Measurements from ENCODE around the gene MRPL52. TPM values are rescaled to one million over a fixed set of nuclear protein-coding genes. Genes with fewer than 3 reads are reported as not detected.

The MRPL52 gene
- total RNA-seq, 5 donors from 2014 or later (not counting 1 experiment from before 2014, with no cell fraction given): 36.5 to 70.1 (median 62.2) TPM

DNA sequence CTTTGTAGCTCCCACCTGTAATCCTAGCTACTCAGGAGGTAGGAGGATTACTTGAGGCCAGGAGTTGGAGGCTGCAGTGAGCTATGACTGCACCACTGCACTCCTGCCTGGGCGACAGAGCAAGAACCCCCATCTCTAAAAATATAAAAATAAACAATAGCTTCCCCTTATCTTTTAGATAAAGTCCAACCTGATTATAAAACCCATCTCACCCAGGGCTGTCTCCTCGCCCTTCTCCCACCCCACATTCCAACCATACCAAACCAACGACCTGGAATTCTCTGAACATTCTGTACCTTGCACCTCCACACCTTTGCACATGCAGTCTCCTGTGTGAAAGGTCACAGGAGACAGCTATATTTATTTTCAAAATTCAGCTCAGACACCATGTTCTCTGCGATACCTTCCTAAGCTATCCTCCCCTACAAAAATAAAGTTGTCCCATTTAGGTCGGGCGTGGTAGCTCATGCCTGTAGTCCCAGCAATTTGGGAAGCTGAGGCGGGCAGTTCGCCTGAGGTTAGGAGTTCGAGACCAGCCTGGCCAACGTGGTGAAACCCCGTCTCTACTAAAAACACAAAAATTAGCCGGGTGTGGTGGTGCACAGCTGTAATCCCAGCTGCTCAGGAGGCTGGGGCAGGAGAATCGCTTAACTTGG is 22.1 kb upstream of the MRPL52 start:
- no peaks in the 10 kb centered on the region for H3K9me3 Mint-ChIP-seq
- peaks cover 0 to 4% (median 0%) of the 10 kb centered on the region in 3 donors for H3K4me1 Mint-ChIP-seq
- no peaks in the 10 kb centered on the region for H3K36me3 Mint-ChIP-seq
- no peak overlapping the region for H3K4me3 ChIP-seq (ENCODE audit: control insufficient read depth in 1 of 2, extremely low read depth in 1 of 2, low read length in 1 of 2)
- H3K36me3 ChIP-seq (ENCODE audit: control insufficient read depth in 2 of 2, extremely low read depth in 1 of 2, insufficient read depth in 1 of 2, low read length in 1 of 2): no peaks in the 10 kb centered on the region
- H3K27ac Mint-ChIP-seq: no peak overlapping the region
- H3K4me1 ChIP-seq (ENCODE audit: control insufficient read depth in 1 of 2, extremely low read depth in 1 of 2, insufficient read depth in 2 of 2, low read length in 2 of 2): no peaks in the 10 kb centered on the region
- no peak overlapping the region for H3K27ac ChIP-seq (ENCODE audit: low read length)
- H3K4me3 Mint-ChIP-seq: no peak overlapping the region
- peaks cover 2 to 5% of the 10 kb centered on the region in 2 donors for H3K27me3 Mint-ChIP-seq
- POLR2A ChIA-PET: no interaction called here
- ATAC-seq (replicated peaks in 1 of 4) (no peak), DNase-seq (no peak)
- H3K9me3 ChIP-seq: no peaks in the 10 kb centered on the region
- WGBS (ENCODE audit: insufficient coverage): 75% methylated on average over 2 of the region's 13 CpGs
- CTCF ChIA-PET: interaction anchor here in 1 of 2 donors (0.5 kb wide), 1 partner anchor 1528 kb away, joined by 4 read pairs; the partner anchor contains the start of gene RPGRIP1
- H3K27me3 ChIP-seq (replicated peaks in 1 of 2; ENCODE audit: control insufficient read depth in 2 of 2, extremely low read depth in 1 of 2, insufficient read depth in 2 of 2, low read length in 1 of 2): peaks cover 0 to 2% of the 10 kb centered on the region in 2 experiments

DNA sequence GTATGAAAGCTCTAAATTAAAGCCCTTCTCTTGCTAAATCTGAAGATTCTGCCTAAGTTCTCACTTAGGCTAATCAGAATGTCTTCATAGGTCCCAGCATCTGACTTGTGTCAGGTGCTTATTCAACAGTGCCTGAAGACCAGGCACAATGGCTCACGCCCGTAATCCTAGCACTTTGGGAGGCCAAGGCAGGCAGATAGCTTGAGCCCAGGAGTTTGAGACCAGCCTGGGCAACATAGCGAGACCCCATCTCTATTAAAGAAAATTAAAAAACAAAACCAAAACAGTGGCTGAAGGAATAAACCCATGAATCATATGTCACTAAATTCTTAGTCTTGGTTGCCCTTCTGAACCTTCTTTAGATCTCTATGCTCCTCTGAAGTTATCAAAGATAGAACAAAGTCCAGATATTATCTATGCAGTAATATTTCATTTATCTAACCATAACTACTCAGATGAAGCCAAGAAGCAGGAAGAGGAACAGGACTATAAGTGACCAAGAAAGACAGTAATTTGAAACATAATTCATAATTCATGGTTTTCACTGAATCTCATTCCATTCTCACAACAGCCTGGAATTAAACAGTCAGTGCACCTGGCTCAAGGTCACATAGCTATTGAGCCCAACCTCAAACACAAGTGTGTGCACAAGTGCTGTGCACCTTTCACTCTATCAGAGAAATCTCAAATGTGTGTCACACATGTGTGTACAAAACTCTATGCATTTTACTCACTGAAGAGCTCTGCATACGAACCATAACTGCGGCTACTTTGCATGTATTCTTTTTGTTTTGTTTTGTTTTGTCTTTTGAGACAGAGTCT is 21.1 kb upstream of the MRPL52 start:
- Histone ChIP-seq H3K27me3 (replicated peaks in 1 of 2; ENCODE audit: control insufficient read depth in 2 of 2, extremely low read depth in 1 of 2, insufficient read depth in 2 of 2, low read length in 1 of 2) (peaks cover 0 to 2% of the 10 kb centered on the region in 2 experiments), H3K4me3 (ENCODE audit: control insufficient read depth in 1 of 2, extremely low read depth in 1 of 2, low read length in 1 of 2) (no peak overlapping the region), H3K36me3 (ENCODE audit: control insufficient read depth in 2 of 2, extremely low read depth in 1 of 2, insufficient read depth in 1 of 2, low read length in 1 of 2) (no peaks in the 10 kb centered on the region), H3K27ac (ENCODE audit: low read length) (no peak overlapping the region), H3K4me1 (ENCODE audit: control insufficient read depth in 1 of 2, extremely low read depth in 1 of 2, insufficient read depth in 2 of 2, low read length in 2 of 2) (no peaks in the 10 kb centered on the region), H3K9me3 (no peaks in the 10 kb centered on the region)
- no peak for DNase-seq
- CTCF ChIA-PET: interaction anchor here in 1 of 2 donors (0.5 kb wide), 1 partner anchor 16 kb away, joined by 3 read pairs; no protein-coding TSS in a partner anchor
- ATAC-seq (replicated peaks in 1 of 4): no peak
- 74% methylated on average over 3 of the region's 5 CpGs for whole genome bisulfite sequencing (ENCODE audit: insufficient coverage)
- Mint-ChIP-seq H3K9me3 (no peaks in the 10 kb centered on the region), H3K4me3 (no peak overlapping the region), H3K27me3 (peaks cover 2 to 4% of the 10 kb centered on the region in 2 donors), H3K4me1 (peaks cover 0 to 4% (median 0%) of the 10 kb centered on the region in 3 donors), H3K36me3 (no peaks in the 10 kb centered on the region), H3K27ac (no peak overlapping the region)
- POLR2A ChIA-PET: interaction anchor here in 1 of 2 donors (0.7 kb wide), 1 partner anchor 58 kb away, joined by 3 read pairs; no protein-coding TSS in a partner anchor

DNA sequence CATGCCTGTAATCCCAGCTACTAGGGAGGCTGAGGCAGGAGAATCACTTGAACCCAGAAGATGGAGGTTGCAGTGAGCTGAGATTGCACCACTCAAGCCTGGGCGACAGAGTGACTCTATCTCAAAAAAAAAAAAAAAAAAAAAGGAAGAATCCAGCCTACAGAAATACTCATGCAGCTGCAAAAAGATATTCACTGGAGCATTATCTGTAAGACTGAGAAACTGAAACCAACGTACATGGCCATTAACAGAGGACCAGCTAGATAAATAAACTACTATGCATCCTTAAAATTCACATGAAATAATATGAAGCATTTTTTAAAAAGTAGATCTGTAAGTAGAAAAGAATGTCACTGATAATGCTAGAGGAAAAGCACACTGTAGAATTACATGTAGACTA is 18.0 kb upstream of the MRPL52 start:
- H3K27me3 ChIP-seq (replicated peaks in 1 of 2; ENCODE audit: control insufficient read depth in 2 of 2, extremely low read depth in 1 of 2, insufficient read depth in 2 of 2, low read length in 1 of 2): no peaks in the 10 kb centered on the region
- Mint-ChIP-seq H3K4me3 (no peak overlapping the region), H3K27me3 (peaks cover 0 to 4% of the 10 kb centered on the region in 2 donors), H3K36me3 (no peaks in the 10 kb centered on the region), H3K27ac (no peak overlapping the region), H3K9me3 (no peaks in the 10 kb centered on the region), H3K4me1 (peaks cover 11 to 18% (median 15%) of the 10 kb centered on the region in 3 donors)
- 60% methylated on average over 1 of the region's 2 CpGs for WGBS (ENCODE audit: insufficient coverage)
- CTCF ChIA-PET: interaction anchor here in 1 of 2 donors (0.5 kb wide), 1 partner anchor 240 kb away, joined by 4 read pairs; no protein-coding TSS in a partner anchor
- H3K27ac ChIP-seq (ENCODE audit: low read length): no peak overlapping the region
- H3K36me3 ChIP-seq (ENCODE audit: control insufficient read depth in 2 of 2, extremely low read depth in 1 of 2, insufficient read depth in 1 of 2, low read length in 1 of 2): no peaks in the 10 kb centered on the region
- POLR2A ChIA-PET: no interaction called here
- H3K4me3 ChIP-seq (ENCODE audit: control insufficient read depth in 1 of 2, extremely low read depth in 1 of 2, low read length in 1 of 2): no peak overlapping the region
- DNase-seq (no peak), ATAC-seq (replicated peaks in 1 of 4) (no peak)
- H3K4me1 ChIP-seq (ENCODE audit: control insufficient read depth in 1 of 2, extremely low read depth in 1 of 2, insufficient read depth in 2 of 2, low read length in 2 of 2): peaks cover 4 to 10% of the 10 kb centered on the region in 2 experiments
- no peaks in the 10 kb centered on the region for H3K9me3 ChIP-seq

DNA sequence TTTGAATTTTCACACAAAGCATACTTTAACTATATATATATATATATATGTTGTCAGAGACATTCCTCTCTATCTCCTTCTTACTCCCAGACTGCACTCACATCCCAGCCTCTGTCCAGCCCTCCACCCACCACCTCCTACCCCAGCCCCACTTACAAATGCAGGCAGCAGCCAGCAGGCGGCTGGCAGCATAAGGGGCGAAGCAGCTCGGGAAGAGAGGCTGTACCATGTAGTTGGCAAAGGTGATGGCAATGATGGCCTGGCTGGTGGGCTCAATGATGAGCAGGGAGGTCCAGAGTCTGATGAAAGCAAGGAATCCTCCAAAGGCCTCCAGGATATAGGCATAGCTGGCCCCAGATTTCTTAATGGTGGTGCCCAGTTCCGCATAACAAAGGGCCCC is 16.9 kb upstream of the MRPL52 start:
- Histone ChIP-seq H3K36me3 (ENCODE audit: control insufficient read depth in 2 of 2, extremely low read depth in 1 of 2, insufficient read depth in 1 of 2, low read length in 1 of 2) (no peaks in the 10 kb centered on the region), H3K27me3 (replicated peaks in 1 of 2; ENCODE audit: control insufficient read depth in 2 of 2, extremely low read depth in 1 of 2, insufficient read depth in 2 of 2, low read length in 1 of 2) (no peaks in the 10 kb centered on the region), H3K27ac (ENCODE audit: low read length) (no peak overlapping the region), H3K4me3 (ENCODE audit: control insufficient read depth in 1 of 2, extremely low read depth in 1 of 2, low read length in 1 of 2) (no peak overlapping the region), H3K9me3 (no peaks in the 10 kb centered on the region), H3K4me1 (ENCODE audit: control insufficient read depth in 1 of 2, extremely low read depth in 1 of 2, insufficient read depth in 2 of 2, low read length in 2 of 2) (peaks cover 4 to 10% of the 10 kb centered on the region in 2 experiments)
- Mint-ChIP-seq H3K27me3 (no peaks in the 10 kb centered on the region), H3K4me1 (peaks cover 11 to 18% (median 15%) of the 10 kb centered on the region in 3 donors), H3K36me3 (no peaks in the 10 kb centered on the region), H3K9me3 (no peaks in the 10 kb centered on the region), H3K27ac (no peak overlapping the region), H3K4me3 (no peak overlapping the region)
- POLR2A ChIA-PET: interaction anchor here in 1 of 2 donors (0.6 kb wide), 1 partner anchor 107 kb away, joined by 3 read pairs; no protein-coding TSS in a partner anchor
- DNase-seq: no peak
- CTCF ChIA-PET: interaction anchor here in 1 of 2 donors (1.1 kb wide), 1 partner anchor 42 kb away, joined by 10 read pairs; no protein-coding TSS in a partner anchor
- WGBS (ENCODE audit: insufficient coverage): 86% methylated on average over 4 of the region's 4 CpGs
- no peak for ATAC-seq (replicated peaks in 1 of 4)

DNA sequence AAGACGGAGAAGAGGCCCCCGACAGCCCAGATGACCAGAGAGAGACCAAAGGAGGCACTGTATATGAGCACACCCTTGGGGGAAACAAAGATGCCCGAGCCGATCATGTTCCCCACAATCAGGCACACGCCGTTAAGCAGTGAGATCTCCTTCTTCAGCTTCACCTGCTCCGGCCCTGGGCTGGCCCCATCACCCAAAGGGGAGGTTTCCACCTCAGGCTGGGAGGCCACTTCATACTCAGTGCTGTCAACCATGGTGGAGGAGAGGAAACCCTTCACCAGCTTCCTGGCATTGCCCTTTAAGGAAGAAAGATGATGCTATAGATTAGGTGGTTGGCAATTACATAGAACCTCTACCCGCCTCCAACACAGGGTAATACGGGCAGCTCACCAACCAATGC is 16.5 kb upstream of the MRPL52 start:
- Mint-ChIP-seq H3K4me1 (peaks cover 11 to 18% (median 15%) of the 10 kb centered on the region in 3 donors), H3K36me3 (no peaks in the 10 kb centered on the region), H3K9me3 (no peaks in the 10 kb centered on the region), H3K27ac (no peak overlapping the region), H3K27me3 (no peaks in the 10 kb centered on the region), H3K4me3 (no peak overlapping the region)
- Histone ChIP-seq H3K36me3 (ENCODE audit: control insufficient read depth in 2 of 2, extremely low read depth in 1 of 2, insufficient read depth in 1 of 2, low read length in 1 of 2) (no peaks in the 10 kb centered on the region), H3K4me3 (ENCODE audit: control insufficient read depth in 1 of 2, extremely low read depth in 1 of 2, low read length in 1 of 2) (no peak overlapping the region), H3K9me3 (no peaks in the 10 kb centered on the region), H3K27ac (ENCODE audit: low read length) (no peak overlapping the region), H3K27me3 (replicated peaks in 1 of 2; ENCODE audit: control insufficient read depth in 2 of 2, extremely low read depth in 1 of 2, insufficient read depth in 2 of 2, low read length in 1 of 2) (no peaks in the 10 kb centered on the region), H3K4me1 (ENCODE audit: control insufficient read depth in 1 of 2, extremely low read depth in 1 of 2, insufficient read depth in 2 of 2, low read length in 2 of 2) (peaks cover 4 to 10% of the 10 kb centered on the region in 2 experiments)
- DNase-seq (no peak), ATAC-seq (replicated peaks in 1 of 4) (no peak)
- WGBS (ENCODE audit: insufficient coverage): 89% methylated on average over 4 of the region's 9 CpGs
- CTCF ChIA-PET: interaction anchor here in 1 of 2 donors (1.1 kb wide), 1 partner anchor 41 kb away, joined by 10 read pairs; no protein-coding TSS in a partner anchor
- POLR2A ChIA-PET: interaction anchor here in 1 of 2 donors (0.6 kb wide), 1 partner anchor 107 kb away, joined by 3 read pairs; no protein-coding TSS in a partner anchor

DNA sequence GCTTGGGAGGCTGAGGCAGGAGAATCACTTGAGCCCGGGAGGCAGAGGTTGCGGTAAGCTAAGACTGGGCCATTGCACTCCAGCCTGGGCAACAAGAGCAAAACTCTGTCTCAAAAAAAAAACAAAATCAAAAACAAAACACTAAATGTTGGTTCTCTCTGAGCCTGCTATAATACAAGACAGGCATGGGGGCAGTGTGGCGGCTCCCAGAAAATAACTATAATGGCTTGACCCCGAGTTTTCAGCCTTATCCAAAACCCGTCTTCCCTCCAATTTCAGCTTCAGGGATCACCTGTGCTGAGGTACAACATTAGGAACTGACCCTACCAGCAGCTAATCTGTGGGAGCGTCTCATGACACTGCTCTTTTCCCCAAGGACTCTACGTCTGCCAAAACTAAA is 15.3 kb upstream of the MRPL52 start:
- no peak overlapping the region for H3K4me3 ChIP-seq (ENCODE audit: control insufficient read depth in 1 of 2, extremely low read depth in 1 of 2, low read length in 1 of 2)
- no peaks in the 10 kb centered on the region for H3K9me3 ChIP-seq
- no peak overlapping the region for H3K4me3 Mint-ChIP-seq
- no peaks in the 10 kb centered on the region for H3K9me3 Mint-ChIP-seq
- no peaks in the 10 kb centered on the region for H3K36me3 Mint-ChIP-seq
- ChIA-PET CTCF (no interaction called here), POLR2A (no interaction called here)
- no peak overlapping the region for H3K27ac Mint-ChIP-seq
- H3K27me3 Mint-ChIP-seq: peaks cover 0 to 4% of the 10 kb centered on the region in 2 donors
- ATAC-seq (replicated peaks in 1 of 4) (no peak), DNase-seq (no peak)
- H3K36me3 ChIP-seq (ENCODE audit: control insufficient read depth in 2 of 2, extremely low read depth in 1 of 2, insufficient read depth in 1 of 2, low read length in 1 of 2): no peaks in the 10 kb centered on the region
- peaks cover 4 to 10% of the 10 kb centered on the region in 2 experiments for H3K4me1 ChIP-seq (ENCODE audit: control insufficient read depth in 1 of 2, extremely low read depth in 1 of 2, insufficient read depth in 2 of 2, low read length in 2 of 2)
- H3K27ac ChIP-seq (ENCODE audit: low read length): no peak overlapping the region
- peaks cover 0 to 1% of the 10 kb centered on the region in 2 experiments for H3K27me3 ChIP-seq (replicated peaks in 1 of 2; ENCODE audit: control insufficient read depth in 2 of 2, extremely low read depth in 1 of 2, insufficient read depth in 2 of 2, low read length in 1 of 2)
- 89% methylated on average over 7 of the region's 7 CpGs for WGBS (ENCODE audit: insufficient coverage)
- H3K4me1 Mint-ChIP-seq: peaks cover 11 to 18% (median 15%) of the 10 kb centered on the region in 3 donors
